ENCODE measurements around the gene PPP2R2D. TPM values are rescaled to one million over a fixed set of nuclear protein-coding genes. Genes with fewer than 3 reads are reported as not detected.
A peak's percentile ranks its signal among the peaks of the same experiment; 100 is the strongest.

PPP2R2D gene
- total and polyA plus RNA-seq, 9 donors, result 26.7 to 62.9 (median 42.0) TPM

- Histone ChIP-seq H3K27me3 (no peaks in the 10 kb centered on the region), H3K9me3 (no peaks in the 10 kb centered on the region), H3K4me1 (ENCODE audit: insufficient read depth) (peaks cover 9% of the 10 kb centered on the region), H3K27ac (peak overlapping the region in 1 of 2 donors; percentile 39), H3K36me3 (no peaks in the 10 kb centered on the region), H3K4me3 (no peak overlapping the region)
- DNase-seq, result no peak
- no peak for TF ChIP-seq CTCF (IDR thresholded peaks at IDR 0.05)
- no peak for TF ChIP-seq EP300 (IDR thresholded peaks at IDR 0.05)
- TF ChIP-seq POLR2A (IDR thresholded peaks at IDR 0.05), result no peak
- intact Hi-C loops (cut with DNase I), result loop anchor here in 1 of 4 donors (10.0 kb wide), 1 partner anchor 48 kb away; no protein-coding TSS in a partner anchor
- 92 to 97% (median 93%) methylated on average over 1 of the region's 1 CpG for WGBS, 3 donors
Measured at GRCh38 chr10:131942455-131942854, 41.6 kb downstream of the PPP2R2D start.

- 24 to 50% (median 38%) methylated on average over 11 of the region's 11 CpGs for WGBS, 3 donors
- TF ChIP-seq EP300 (IDR thresholded peaks at IDR 0.05) (no peak), POLR2A (IDR thresholded peaks at IDR 0.05) (no peak), CTCF (IDR thresholded peaks at IDR 0.05) (peak in 1 of 3 donors; percentile 10)
- peak in 4 of 5 donors; percentile 48 to 68 (median 64) for DNase-seq
- Histone ChIP-seq H3K4me1 (ENCODE audit: insufficient read depth) (peaks cover 9% of the 10 kb centered on the region), H3K27ac (peak overlapping the region in 1 of 2 donors; percentile 39), H3K9me3 (no peaks in the 10 kb centered on the region), H3K27me3 (no peaks in the 10 kb centered on the region), H3K36me3 (no peaks in the 10 kb centered on the region), H3K4me3 (no peak overlapping the region)
- intact Hi-C loops (cut with DNase I), result loop anchor here in 1 of 4 donors (10.0 kb wide), 1 partner anchor 48 kb away; no protein-coding TSS in a partner anchor
Measured at GRCh38 chr10:131943021-131943814, 42.4 kb downstream of the PPP2R2D start.

- DNase-seq, result no peak
- Histone ChIP-seq H3K4me3 (no peak overlapping the region), H3K27ac (no peak overlapping the region), H3K9me3 (no peaks in the 10 kb centered on the region), H3K4me1 (ENCODE audit: insufficient read depth) (peaks cover 9% of the 10 kb centered on the region), H3K36me3 (no peaks in the 10 kb centered on the region), H3K27me3 (no peaks in the 10 kb centered on the region)
- no peak for TF ChIP-seq EP300 (IDR thresholded peaks at IDR 0.05)
- no peak for TF ChIP-seq CTCF (IDR thresholded peaks at IDR 0.05)
- no peak for TF ChIP-seq POLR2A (IDR thresholded peaks at IDR 0.05)
- intact Hi-C loops (cut with DNase I), result loop anchor here in 1 of 4 donors (10.0 kb wide), 1 partner anchor 50 kb away; no protein-coding TSS in a partner anchor
- 18 to 86% (median 44%) methylated on average over 4 of the region's 4 CpGs for WGBS, 3 donors
Measured at GRCh38 chr10:131944412-131944811, 43.6 kb downstream of the PPP2R2D start.

GRCh38 chr10:131944976-131945695 lies 44.3 kb downstream of the PPP2R2D start:
- intact Hi-C loops (cut with DNase I), result loop anchor here in 2 of 4 donors (5.0 to 10.0 kb wide), 2 partner anchors 50 to 53 kb away; no protein-coding TSS in a partner anchor
- no peak for DNase-seq
- H3K4me1 ChIP-seq (ENCODE audit: insufficient read depth), result peaks cover 9% of the 10 kb centered on the region
- no peaks in the 10 kb centered on the region for H3K27me3 ChIP-seq
- no peaks in the 10 kb centered on the region for H3K36me3 ChIP-seq
- 57 to 95% (median 71%) methylated on average over 27 to 28 of the region's 28 CpGs for WGBS, 3 donors
- TF ChIP-seq POLR2A (IDR thresholded peaks at IDR 0.05) (no peak), EP300 (IDR thresholded peaks at IDR 0.05) (no peak), CTCF (IDR thresholded peaks at IDR 0.05) (no peak)
- H3K9me3 ChIP-seq, result no peaks in the 10 kb centered on the region
- H3K27ac ChIP-seq, result no peak overlapping the region
- no peak overlapping the region for H3K4me3 ChIP-seq
